OCI-LY1 (cell line): ENCODE data around the gene ERBB4.

ENCODE experiments used
- H2AFZ ChIP-seq: fragments of 200-600 bp; sonication (generic), shearing (Covaris generic); 2 replicates; pipeline ENCODE4 v1.6.0; 2014; ENCODE audit warnings: antibody characterized with exemption, mild to moderate bottlenecking, low read length
- H3F3A ChIP-seq: fragments of 200-600 bp; sonication (generic), shearing (Covaris generic); 2 replicates; pipeline ENCODE4 v1.6.0; 2014; ENCODE audit warnings: mild to moderate bottlenecking, antibody characterized with exemption, low read length, moderate library complexity; ENCODE audit not compliant: insufficient read depth
- H3K27ac ChIP-seq: fragments of 200-600 bp; sonication (generic); 2 replicates; pipeline ENCODE4 v1.5.1; 2014; ENCODE audit warnings: low read length, mixed run types, mild to moderate bottlenecking, low read depth; ENCODE audit not compliant: poor library complexity, severe bottlenecking
- H3K27me3 ChIP-seq: fragments of 200-600 bp; sonication (generic); 2 replicates; pipeline ENCODE4 v1.6.0; 2014; ENCODE audit warnings: antibody characterized with exemption, mild to moderate bottlenecking, low read length, moderate library complexity; ENCODE audit not compliant: insufficient read depth
- H3K36me3 ChIP-seq: fragments of 200-600 bp; sonication (generic); 2 replicates; pipeline ENCODE4 v1.6.1; 2014; ENCODE audit warnings: mild to moderate bottlenecking, antibody characterized with exemption, low read length, moderate library complexity, mixed read lengths; ENCODE audit not compliant: insufficient read depth
- H3K4me1 ChIP-seq: fragments of 200-600 bp; sonication (generic); 2 replicates; pipeline ENCODE4 v1.5.1; 2014; ENCODE audit warnings: mild to moderate bottlenecking, low read length, moderate library complexity; ENCODE audit not compliant: insufficient read depth, severe bottlenecking
- H3K4me2 ChIP-seq: fragments of 200-600 bp; sonication (generic), shearing (Covaris generic); 2 replicates; pipeline ENCODE4 v1.6.1; 2014; ENCODE audit warnings: low read length
- H3K4me3 ChIP-seq: fragments of 200-600 bp; sonication (generic); 2 replicates; pipeline ENCODE4 v1.5.1; 2014; ENCODE audit warnings: low read length, low read depth, mild to moderate bottlenecking, mixed read lengths; ENCODE audit not compliant: poor library complexity, severe bottlenecking
- H3K79me2 ChIP-seq: fragments of 200-600 bp; shearing (Covaris generic); 2 replicates; pipeline ENCODE4 v1.6.1; 2016; ENCODE audit warnings: mixed run types, low read length, mixed read lengths; ENCODE audit not compliant: insufficient read depth
- H3K9ac ChIP-seq: fragments of 200-600 bp; sonication (generic), shearing (Covaris generic); 2 replicates; pipeline ENCODE4 v1.6.1; 2014; ENCODE audit warnings: mild to moderate bottlenecking, low read length, mixed read lengths
- H3K9me2 ChIP-seq: fragments of 200-600 bp; sonication (generic), shearing (Covaris generic); 2 replicates; pipeline ENCODE4 v1.6.1; 2014; ENCODE audit warnings: low read depth, mild to moderate bottlenecking, low read length, mixed read lengths
- H3K9me3 ChIP-seq: fragments of 200-600 bp; shearing (Covaris generic); 2 replicates; pipeline ENCODE4 v1.6.1; 2014; ENCODE audit warnings: low read length, mixed read lengths
- H4K20me1 ChIP-seq: fragments of 200-600 bp; sonication (generic), shearing (Covaris generic); 2 replicates; pipeline ENCODE4 v1.6.0; 2016; ENCODE audit warnings: mild to moderate bottlenecking, low read length; ENCODE audit not compliant: insufficient read depth
- EZH2 ChIP-seq: fragments of 200-600 bp; sonication (generic), shearing (Covaris generic); IDR thresholded peaks from 2 replicates; pipeline ENCODE4 v1.8.0; 2017; ENCODE audit warnings: borderline replicate concordance, mixed run types, mild to moderate bottlenecking, antibody characterized with exemption, low read length, moderate library complexity, mixed read lengths
- TF ChIP-seq, protein P1 (sequence below): fragments of 200-600 bp; sonication (generic), shearing (Covaris generic); IDR thresholded peaks from 2 replicates; pipeline ENCODE4 v1.5.1; 2017; ENCODE audit warnings: mild to moderate bottlenecking, antibody characterized with exemption, low read length, moderate library complexity, mixed read lengths

The ERBB4 gene

DNA sequence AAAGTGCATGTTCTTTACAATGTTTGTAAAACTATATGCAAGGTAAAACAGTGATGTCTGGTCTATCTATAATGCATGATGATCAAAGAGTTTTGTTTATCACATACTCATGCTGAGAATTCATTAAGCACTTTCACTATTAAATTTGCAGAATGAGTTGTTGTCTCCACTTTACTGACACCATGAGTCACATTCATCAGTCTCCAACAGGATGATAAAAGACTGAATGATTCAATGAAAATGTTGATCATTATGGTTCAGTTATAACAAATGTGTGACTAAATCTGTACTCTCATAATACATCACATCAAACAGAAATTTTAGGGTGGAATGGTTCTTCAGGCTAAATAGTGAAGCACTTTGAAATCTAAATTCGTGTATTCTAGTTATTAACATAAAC lies 129.0 kb downstream of the ERBB4 start:
- no peak overlapping the region for H3K9ac ChIP-seq
- H3K4me2 ChIP-seq, result no peak overlapping the region
- H2AFZ ChIP-seq, result no peak overlapping the region
- H3K79me2 ChIP-seq, result no peaks in the 10 kb centered on the region
- H3K27ac ChIP-seq, result no peak overlapping the region
- H3K4me3 ChIP-seq, result no peak overlapping the region
- no peaks in the 10 kb centered on the region for H3K27me3 ChIP-seq
- no peaks in the 10 kb centered on the region for H3K36me3 ChIP-seq
- H3K9me2 ChIP-seq, result no peaks in the 10 kb centered on the region
- TF ChIP-seq, protein P1, sequence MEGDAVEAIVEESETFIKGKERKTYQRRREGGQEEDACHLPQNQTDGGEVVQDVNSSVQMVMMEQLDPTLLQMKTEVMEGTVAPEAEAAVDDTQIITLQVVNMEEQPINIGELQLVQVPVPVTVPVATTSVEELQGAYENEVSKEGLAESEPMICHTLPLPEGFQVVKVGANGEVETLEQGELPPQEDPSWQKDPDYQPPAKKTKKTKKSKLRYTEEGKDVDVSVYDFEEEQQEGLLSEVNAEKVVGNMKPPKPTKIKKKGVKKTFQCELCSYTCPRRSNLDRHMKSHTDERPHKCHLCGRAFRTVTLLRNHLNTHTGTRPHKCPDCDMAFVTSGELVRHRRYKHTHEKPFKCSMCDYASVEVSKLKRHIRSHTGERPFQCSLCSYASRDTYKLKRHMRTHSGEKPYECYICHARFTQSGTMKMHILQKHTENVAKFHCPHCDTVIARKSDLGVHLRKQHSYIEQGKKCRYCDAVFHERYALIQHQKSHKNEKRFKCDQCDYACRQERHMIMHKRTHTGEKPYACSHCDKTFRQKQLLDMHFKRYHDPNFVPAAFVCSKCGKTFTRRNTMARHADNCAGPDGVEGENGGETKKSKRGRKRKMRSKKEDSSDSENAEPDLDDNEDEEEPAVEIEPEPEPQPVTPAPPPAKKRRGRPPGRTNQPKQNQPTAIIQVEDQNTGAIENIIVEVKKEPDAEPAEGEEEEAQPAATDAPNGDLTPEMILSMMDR, result no peak
- TF ChIP-seq EZH2, result no peak
- H4K20me1 ChIP-seq, result no peaks in the 10 kb centered on the region
- no peaks in the 10 kb centered on the region for H3K4me1 ChIP-seq
- H3F3A ChIP-seq, result no peaks in the 10 kb centered on the region
- H3K9me3 ChIP-seq, result no peaks in the 10 kb centered on the region

DNA sequence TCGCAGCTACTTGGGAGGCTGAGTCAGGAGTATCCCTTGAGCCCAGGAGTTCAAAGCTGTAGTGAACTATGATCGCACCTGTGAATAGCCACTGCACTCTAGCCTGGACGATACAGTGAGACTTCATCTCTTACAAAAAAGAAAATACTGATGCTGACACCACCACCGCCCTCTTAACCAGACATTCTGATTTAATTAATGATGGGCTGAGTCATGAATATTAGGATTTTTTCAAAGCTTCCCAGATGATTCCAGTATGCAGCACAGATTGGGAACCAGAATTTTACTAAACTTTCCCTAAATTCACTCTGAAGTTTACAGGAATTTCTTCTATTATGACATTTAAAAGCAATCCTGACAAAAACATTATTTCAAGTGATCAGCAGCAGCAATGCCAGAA lies 130.1 kb downstream of the ERBB4 start:
- Histone ChIP-seq H2AFZ (no peak overlapping the region), H3K9me2 (no peaks in the 10 kb centered on the region), H3K27me3 (no peaks in the 10 kb centered on the region), H3K4me3 (no peak overlapping the region), H3K27ac (no peak overlapping the region), H3F3A (no peaks in the 10 kb centered on the region), H3K4me2 (no peak overlapping the region), H3K4me1 (no peaks in the 10 kb centered on the region), H3K9me3 (no peaks in the 10 kb centered on the region), H3K36me3 (no peaks in the 10 kb centered on the region), H3K79me2 (no peaks in the 10 kb centered on the region), H4K20me1 (no peaks in the 10 kb centered on the region), H3K9ac (no peak overlapping the region)
- no peak for TF ChIP-seq EZH2

DNA sequence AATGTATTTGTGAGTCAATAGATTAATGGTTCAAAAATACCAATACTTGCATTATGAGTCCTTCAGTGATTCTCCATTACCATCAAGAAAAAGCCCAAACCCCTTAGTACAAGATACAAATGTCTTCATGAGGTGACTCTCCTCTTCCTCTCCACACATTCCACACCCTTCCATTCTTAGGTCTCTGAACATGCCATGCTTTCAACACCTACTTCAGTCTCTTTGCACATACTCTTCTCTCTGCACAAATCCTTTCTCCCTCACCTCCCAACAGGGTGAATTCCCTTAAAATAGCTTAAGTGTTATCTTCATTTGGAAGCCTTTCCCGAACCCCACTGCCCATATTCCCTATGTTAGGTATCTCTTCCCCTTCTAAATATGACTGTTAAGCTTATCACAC lies 131.9 kb downstream of the ERBB4 start:
- Histone ChIP-seq H3K79me2 (no peaks in the 10 kb centered on the region), H3K36me3 (no peaks in the 10 kb centered on the region), H3K4me1 (no peaks in the 10 kb centered on the region), H2AFZ (no peak overlapping the region), H3K27me3 (no peaks in the 10 kb centered on the region), H3K4me2 (no peak overlapping the region), H3K27ac (no peak overlapping the region), H3K9me3 (no peaks in the 10 kb centered on the region), H3K4me3 (no peak overlapping the region), H3F3A (no peaks in the 10 kb centered on the region), H3K9me2 (no peaks in the 10 kb centered on the region), H4K20me1 (no peaks in the 10 kb centered on the region), H3K9ac (no peak overlapping the region)
- TF ChIP-seq EZH2, result no peak
- TF ChIP-seq, protein P1, result no peak

DNA sequence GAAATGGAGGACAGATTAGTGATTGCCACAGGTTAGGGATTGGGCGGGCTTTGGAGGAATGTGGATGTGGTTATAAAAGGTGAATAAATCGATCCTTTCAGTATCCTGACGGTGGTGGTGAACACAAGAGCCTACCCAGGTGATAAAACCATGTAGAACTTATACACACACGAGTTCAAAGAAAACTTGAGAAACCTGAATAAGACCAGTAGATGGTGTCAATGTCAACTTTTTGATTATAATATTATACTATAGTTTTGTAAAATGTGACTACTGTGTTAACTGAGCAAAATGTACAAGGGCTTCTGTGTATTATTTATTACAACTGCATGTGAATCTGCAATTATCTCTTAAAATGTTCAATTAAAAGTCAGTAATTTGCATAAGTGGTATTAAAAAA lies 136.3 kb downstream of the ERBB4 start:
- Histone ChIP-seq H3K4me2 (no peak overlapping the region), H3K36me3 (no peaks in the 10 kb centered on the region), H3K4me3 (no peak overlapping the region), H3K9me3 (no peaks in the 10 kb centered on the region), H3K27ac (no peak overlapping the region), H3K27me3 (no peaks in the 10 kb centered on the region), H3K4me1 (no peaks in the 10 kb centered on the region), H3K9ac (no peak overlapping the region), H3K9me2 (no peaks in the 10 kb centered on the region), H3F3A (no peaks in the 10 kb centered on the region), H3K79me2 (no peaks in the 10 kb centered on the region), H4K20me1 (no peaks in the 10 kb centered on the region), H2AFZ (no peak overlapping the region)
- TF ChIP-seq EZH2, result no peak
- TF ChIP-seq, protein P1, result no peak
